K562 (cell line): ENCODE measurements around the gene FRRS1L. TPM values are rescaled to one million over a fixed set of nuclear protein-coding genes. Genes with fewer than 3 reads are reported as not detected.
A peak's percentile ranks its signal among the peaks of the same experiment; 100 is the strongest.

ENCODE experiments used
- ATAC-seq: fragments of 200-7000 bp; cut with Tn5 transposase; 3 replicates; pipeline ENCODE4 v1.9.1; 2020; ENCODE audit warnings: moderate library complexity
- BruUV-seq: library from RNA; stranded (reverse); fragments of 400-500 nt; replicated peaks from 2 replicates; lab custom pipeline; 2021; lab: Mats Ljungman, UMichigan
- CTCF ChIA-PET: fragments of 300-600 bp; formaldehyde crosslinking; extraction: SDS; loops from one replicate; lab custom pipeline; 2021; ENCODE audit warnings: low intra/inter-chr PET ratio; lab: Yijun Ruan, JAX
- POLR2A ChIA-PET: fragments of 300-600, 350-650 bp; sonication (Branson Sonifier 250); formaldehyde crosslinking; extraction: SDS; loops from one replicate; lab custom pipeline; 2021; ENCODE audit warnings: antibody characterized with exemption, inconsistent platforms; lab: Yijun Ruan, JAX
- DNase-seq, 4 experiments: peaks; one replicate each; pipeline versions ENCODE4 v3.0.0 to v3.0.0-alpha.2; 2011 to 2018; ENCODE audit warnings: low spot score in 3 of 4, mixed read lengths in 3 of 4; ENCODE audit errors: extremely low read depth in 1 of 4
- FAIRE-seq: peaks from 2 replicates; lab custom pipeline; 2011; peaks lifted over from hg19 to GRCh38; lab: Jason Lieb, UNC
- H2AFZ ChIP-seq: 2 replicates; pipeline ENCODE4 v1.6.0; 2011; ENCODE audit warnings: low read depth, low read length, control low read depth, inconsistent platforms
- H3K27ac ChIP-seq: fragments of 200-600 bp; 3 replicates; pipeline ENCODE4 v1.8.0; 2011; ENCODE audit warnings: low read depth, mild to moderate bottlenecking, control low read depth, inconsistent platforms, low read length, moderate library complexity, mixed read lengths; ENCODE audit errors: extremely low read depth
- H3K27me3 ChIP-seq, 2 experiments: fragments of 300-600 bp in 1 of 2; 2 replicates in 1 of 2; 3 replicates in 1 of 2; pipeline versions ENCODE4 v1.6.0 to v1.8.0; 2011; ENCODE audit warnings: inconsistent platforms in 2 of 2, low read length in 2 of 2, mild to moderate bottlenecking in 1 of 2, mixed read lengths in 1 of 2, moderate library complexity in 1 of 2; ENCODE audit not compliant: control insufficient read depth in 2 of 2, insufficient read depth in 2 of 2
- H3K36me3 ChIP-seq: fragments of 300-600 bp; 3 replicates; pipeline ENCODE4 v1.8.0; 2011; ENCODE audit warnings: mild to moderate bottlenecking, low read length, inconsistent platforms; ENCODE audit not compliant: control insufficient read depth, insufficient read depth
- H3K4me1 ChIP-seq, 2 experiments: fragments of 200-600 bp in 1 of 2; replicated peaks in 1 of 2; 2 replicates in 1 of 2; 3 replicates in 1 of 2; pipeline versions ENCODE4 v1.5.1 to v1.8.0; 2011; ENCODE audit warnings: inconsistent platforms in 2 of 2, low read length in 2 of 2, mild to moderate bottlenecking in 1 of 2, mixed read lengths in 1 of 2, moderate library complexity in 1 of 2; ENCODE audit not compliant: control insufficient read depth in 2 of 2, insufficient read depth in 2 of 2
- H3K4me2 ChIP-seq: 2 replicates; pipeline ENCODE4 v1.6.1; 2011; ENCODE audit warnings: low read length, control low read depth, inconsistent platforms, mixed read lengths; ENCODE audit not compliant: insufficient read depth
- H3K4me3 ChIP-seq: fragments of 200-600 bp; sonication (generic), shearing (Covaris generic); 2 replicates; pipeline ENCODE4 v1.5.1; 2016; ENCODE audit warnings: control low read depth, inconsistent platforms
- H3K79me2 ChIP-seq: fragments of 200-600 bp; 3 replicates; pipeline ENCODE4 v1.8.0; 2011; ENCODE audit warnings: low read length, inconsistent platforms; ENCODE audit not compliant: control insufficient read depth, insufficient read depth
- H3K9ac ChIP-seq, 2 experiments: 2 replicates each; pipeline versions ENCODE4 v1.6.0 to v1.6.1; 2011; ENCODE audit warnings: low read depth in 2 of 2, low read length in 2 of 2, control low read depth in 1 of 2, inconsistent platforms in 1 of 2, mild to moderate bottlenecking in 1 of 2, mixed read lengths in 1 of 2; ENCODE audit not compliant: insufficient read depth in 1 of 2
- H3K9me1 ChIP-seq: one replicate; pipeline ENCODE4 v1.6.0; 2011; ENCODE audit warnings: inconsistent platforms, mild to moderate bottlenecking, low read length, moderate library complexity; ENCODE audit not compliant: control insufficient read depth, insufficient read depth
- H3K9me3 ChIP-seq: replicated peaks from 2 replicates; pipeline ENCODE4 v1.5.1; 2011; ENCODE audit warnings: low read depth, low read length, inconsistent platforms; ENCODE audit not compliant: control insufficient read depth, insufficient read depth
- H4K20me1 ChIP-seq: replicated peaks from 2 replicates; pipeline ENCODE4 v1.6.1; 2011; ENCODE audit warnings: low read length, inconsistent platforms, mixed read lengths; ENCODE audit not compliant: control insufficient read depth, insufficient read depth
- BRCA1 ChIP-seq, 2 experiments: fragments of 450-650 bp in 1 of 2; sonication (generic) in 1 of 2; formaldehyde crosslinking in 1 of 2; IDR thresholded peaks; 2 replicates each; pipeline versions ENCODE4 v1.5.0 to v1.6.1; 2017 to 2020; ENCODE audit warnings: mild to moderate bottlenecking in 1 of 2, missing genetic modification reagents in 1 of 2
- BRF1 ChIP-seq: IDR thresholded peaks from 3 replicates; pipeline ENCODE4 v1.6.1; 2011; ENCODE audit warnings: borderline replicate concordance, mild to moderate bottlenecking; ENCODE audit not compliant: insufficient read length; ENCODE audit errors: extremely low read depth
- POLR2G ChIP-seq: fragments of 200-400 bp; formaldehyde crosslinking; IDR thresholded peaks from 2 replicates; pipeline ENCODE4 v1.6.1; 2017; ENCODE audit warnings: low read depth, mild to moderate bottlenecking, antibody characterized with exemption, low read length, moderate library complexity
- RBM22 ChIP-seq: fragments of 200-400 bp; formaldehyde crosslinking; IDR thresholded peaks from 2 replicates; pipeline ENCODE4 v1.6.1; 2018; ENCODE audit warnings: low read length, low read depth; ENCODE audit not compliant: poor library complexity, severe bottlenecking
- SFPQ ChIP-seq: fragments of 200-400 bp; formaldehyde crosslinking; IDR thresholded peaks from 2 replicates; pipeline ENCODE4 v1.6.1; 2017; ENCODE audit warnings: mild to moderate bottlenecking, low read depth, low read length, moderate library complexity
- SIN3B ChIP-seq: fragments of 450-650 bp; IDR thresholded peaks from 2 replicates; pipeline ENCODE4 v1.6.1; 2017; ENCODE audit warnings: low read depth, mild to moderate bottlenecking, moderate library complexity
- TBL1XR1 ChIP-seq, 2 experiments: IDR thresholded peaks; 2 replicates each; pipeline ENCODE4 v1.6.1; 2012; ENCODE audit warnings: improper control_type of control experiment in 2 of 2, low read length in 2 of 2, mild to moderate bottlenecking in 1 of 2
- U2AF1 ChIP-seq: fragments of 200-400 bp; formaldehyde crosslinking; optimal IDR thresholded peaks from 2 replicates; pipeline ENCODE3; 2017; ENCODE audit warnings: mild to moderate bottlenecking, low read depth, low read length, moderate library complexity
- VEZF1 ChIP-seq: fragments of 200-800 bp; sonication (Bioruptor generic); IDR thresholded peaks from 2 replicates; pipeline ENCODE4 v1.6.1; 2017; ENCODE audit warnings: missing genetic modification characterization, missing compliant biosample characterization
- ZNF707 ChIP-seq: fragments of 250-450 bp; sonication (Bioruptor Pico); conservative IDR thresholded peaks from 2 replicates; pipeline ENCODE4 v1.8.0; 2022; ENCODE audit warnings: inconsistent platforms, mild to moderate bottlenecking, moderate library complexity
- WGBS: fragments of 100-300 bp; shearing (Covaris generic); methylation state at CpG from one replicate; pipeline ENCODE4 v1.1.6; 2016; ENCODE audit warnings: low coverage, mixed read lengths; ENCODE audit not compliant: insufficient coverage; ENCODE audit errors: missing lambda C conversion rate; 5-methylcytosine and 5-hydroxymethylcytosine counted together
- in situ Hi-C: fragments of 300-500 bp; cut with MboI; formaldehyde crosslinking; loops from 4 replicates; pipeline ENCODE4 v1.15.0; 2018; ENCODE audit warnings: inconsistent platforms, mixed read lengths
- intact Hi-C: fragments of 100-400 bp; cut with micrococcal nuclease; formaldehyde crosslinking; loops from 2 replicates; pipeline ENCODE4 v1.14.2; 2022
- polyA plus RNA-seq, 8 experiments: library from polyadenylated mRNA; depleted of rRNA in 4 of 8; stranded (reverse) in 5 of 8; unstranded in 3 of 8; fragments of >200 nt; fragmentation: Nextera tagmentation in 2 of 8; fragmentation: Illumina TruSeq in 1 of 8; extraction: Ambion mirVana in 2 of 8; extraction: Trizol in 1 of 8; gene quantifications; 2 replicates each; pipeline versions ENCODE4 v1.2.1 to v1.2.3, GENCODE V29; 2011 to 2014; ENCODE audit warnings: inconsistent platforms in 1 of 8, missing spikeins in 1 of 8
- total RNA-seq, 7 experiments: library from RNA; depleted of rRNA in 6 of 7; stranded (reverse); fragments of >200 nt in 6 of 7; fragmentation: Illumina TruSeq in 2 of 7; extraction: Trizol in 2 of 7; gene quantifications; 2 replicates each; pipeline versions ENCODE4 v1.2.1 to v1.2.3, GENCODE V29; 2011 to 2021; ENCODE audit warnings: low replicate concordance in 1 of 7

FRRS1L gene
- total and polyA plus RNA-seq, 9 of the 15 experiments (the other 6 are each of a cell fraction or from before 2014, with no cell fraction given) = under 0.01 to 0.04 (median 0.03) TPM; not detected in 5

- ChIA-PET CTCF (no interaction called here), POLR2A (interaction anchor here (1.6 kb wide), 1 partner anchor 12 kb away, joined by 5 read pairs; no protein-coding TSS in a partner anchor)
- no peaks in the 10 kb centered on the region for H4K20me1 ChIP-seq
- H3K4me2 ChIP-seq = no peak overlapping the region
- no peak for DNase-seq
- peak overlapping the region; percentile 37; the same call in 1 of the 2 replicates for H2AFZ ChIP-seq
- no peak for ATAC-seq
- peaks cover 13 to 17% of the 10 kb centered on the region in 2 experiments; a peak in 4 of 5 replicates for H3K4me1 ChIP-seq
- H3K9ac ChIP-seq = peak overlapping the region in 1 of 2 experiments; percentile 63; a peak in 1 of 4 replicates
- no peaks in the 10 kb centered on the region for H3K9me3 ChIP-seq
- no TSS peak for BruUV-seq
- FAIRE-seq = no peak
- no peak overlapping the region for H3K4me3 ChIP-seq
- intact Hi-C loops = no loop called here
- H3K27ac ChIP-seq = no peak overlapping the region
- no peaks in the 10 kb centered on the region for H3K79me2 ChIP-seq
- TF ChIP-seq ZNF707 (CRISPR knock-in tag) = no peak
- TF ChIP-seq BRF1 = no peak
- no peak for TF ChIP-seq TBL1XR1 (IDR thresholded peaks at IDR 0.05; ENCODE audit: low read length in 2 of 2)
- no peak for TF ChIP-seq POLR2G
- no peak for TF ChIP-seq BRCA1 (IDR thresholded peaks at IDR 0.05)
- TF ChIP-seq BRCA1 (CRISPR knock-in tag; IDR thresholded peaks at IDR 0.05) = no peak
- TF ChIP-seq SIN3B = no peak
- TF ChIP-seq VEZF1 = no peak
- no peak for TF ChIP-seq RBM22
- TF ChIP-seq SFPQ = no peak
- TF ChIP-seq U2AF1 = no peak
- H3K27me3 ChIP-seq = no peaks in the 10 kb centered on the region
- 83% methylated on average over 6 of the region's 6 CpGs for WGBS
- no peaks in the 10 kb centered on the region for H3K9me1 ChIP-seq
- H3K36me3 ChIP-seq = no peaks in the 10 kb centered on the region
- in situ Hi-C loops = no loop called here
Observed at GRCh38 chr9:109145051-109145450, 22.0 kb downstream of the FRRS1L start.
